HG03565 (cell line): ENCODE results near the gene TBC1D1.

Experiments used
- ATAC-seq: cut with Tn5 transposase; IDR thresholded peaks from one replicate; pipeline ENCODE4 v1.9.1; 2021; ENCODE audit warnings: mild to moderate bottlenecking, moderate library complexity; ENCODE audit not compliant: unreplicated experiment

Gene TBC1D1

DNA sequence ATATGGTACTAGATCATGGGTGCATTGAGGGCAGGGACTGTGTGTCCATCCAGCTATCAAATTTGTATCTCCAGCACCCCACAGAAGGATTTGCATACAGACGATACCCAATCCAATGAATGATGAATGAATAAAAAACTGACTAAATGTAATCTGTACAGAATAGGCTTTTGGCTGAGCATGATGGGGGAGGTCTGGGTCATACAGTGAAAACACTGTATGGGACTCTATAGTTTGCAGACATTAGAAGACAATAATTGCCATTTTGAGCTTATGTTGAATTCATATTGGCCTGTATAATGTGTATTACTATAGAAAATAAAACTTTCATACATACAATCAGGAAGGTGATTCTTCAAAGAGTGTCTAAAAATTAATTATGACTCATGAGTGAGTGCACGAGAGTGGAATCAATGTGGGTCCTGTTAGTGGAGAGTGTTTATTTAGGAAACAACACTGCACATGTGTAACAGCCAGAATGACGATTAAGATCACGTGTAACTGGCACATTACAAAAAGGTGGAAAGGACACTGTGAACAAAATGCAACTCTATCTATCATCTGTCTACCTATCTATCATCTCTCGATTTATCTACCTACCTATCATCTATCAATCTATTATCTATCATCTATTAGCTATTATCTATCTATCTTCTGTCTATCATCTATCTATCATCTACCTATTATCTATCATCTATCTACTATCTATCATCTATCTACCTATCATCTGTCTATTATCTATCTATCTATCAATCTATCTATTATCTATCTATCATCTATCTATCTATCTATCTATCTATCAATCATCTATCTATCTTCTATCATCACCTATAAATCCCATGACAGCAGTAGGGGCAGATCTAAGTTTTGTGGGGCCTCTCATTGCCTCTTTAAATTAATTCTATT, 270.6 kb downstream of the TBC1D1 start:
- ATAC-seq, result peak; percentile 7

DNA sequence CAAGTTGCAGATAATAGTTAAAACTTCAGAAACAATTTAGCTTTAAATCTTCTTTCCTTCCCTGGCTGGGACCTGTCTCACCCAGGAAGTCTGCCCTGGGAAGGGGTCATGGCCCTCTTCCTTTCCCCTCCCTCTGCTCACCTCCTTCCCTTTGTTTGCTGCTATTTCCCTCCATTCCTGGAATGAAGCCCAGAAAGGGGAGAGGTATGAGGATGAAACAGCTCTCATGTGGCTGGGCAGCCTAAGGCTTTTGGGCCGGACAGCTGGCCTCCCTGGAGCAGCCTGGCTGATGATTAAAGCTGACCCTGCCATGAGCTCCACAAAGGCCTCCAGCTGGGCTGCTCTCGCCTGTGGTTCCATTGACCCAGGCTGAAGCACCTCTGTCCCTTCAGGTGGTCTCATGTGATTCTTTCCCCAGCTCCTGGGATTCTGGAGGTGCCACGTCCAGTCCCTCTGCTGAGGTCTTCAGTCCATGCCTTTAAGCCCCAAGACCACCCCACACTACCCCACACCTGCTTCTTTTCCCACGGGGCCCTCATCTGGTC, 271.4 kb downstream of the TBC1D1 start:
- ATAC-seq, result no peak

DNA sequence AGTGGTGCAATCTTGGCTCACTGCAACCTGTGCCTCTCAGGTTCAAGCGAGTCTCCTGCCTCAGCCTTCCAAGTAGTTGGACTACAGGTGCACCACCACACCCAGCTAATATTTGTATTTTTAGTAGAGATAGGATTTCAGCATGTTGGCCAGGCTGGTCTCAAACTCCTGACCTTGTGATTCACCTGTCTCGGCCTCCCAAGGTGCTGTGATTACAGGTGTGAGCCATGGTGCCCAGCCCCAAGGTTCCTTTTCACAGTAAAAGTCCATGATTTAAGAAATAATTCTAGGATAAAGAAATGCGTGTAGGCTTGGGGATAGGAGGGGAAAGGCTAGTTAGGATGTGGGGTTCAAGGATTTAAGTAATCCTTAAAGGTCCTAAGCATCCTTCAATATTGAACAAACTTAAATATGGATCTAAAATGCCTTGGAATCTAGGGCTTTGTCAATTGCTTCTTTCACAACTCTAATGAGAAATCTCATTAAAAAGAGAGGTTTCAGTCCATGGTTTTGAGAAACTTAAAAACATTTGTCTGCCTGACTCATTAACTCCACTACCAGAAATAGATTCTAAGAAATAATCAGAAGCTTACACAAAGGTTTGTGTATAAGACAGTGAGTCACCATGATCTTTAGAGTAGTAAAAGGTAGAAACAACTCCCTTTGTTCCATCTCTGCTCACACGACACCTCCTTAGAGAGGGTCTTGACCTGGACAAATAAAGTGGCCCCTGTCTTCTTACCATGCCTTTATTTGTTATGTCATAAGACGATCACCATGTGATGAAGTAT, 272.5 kb downstream of the TBC1D1 start:
- ATAC-seq, result no peak

DNA sequence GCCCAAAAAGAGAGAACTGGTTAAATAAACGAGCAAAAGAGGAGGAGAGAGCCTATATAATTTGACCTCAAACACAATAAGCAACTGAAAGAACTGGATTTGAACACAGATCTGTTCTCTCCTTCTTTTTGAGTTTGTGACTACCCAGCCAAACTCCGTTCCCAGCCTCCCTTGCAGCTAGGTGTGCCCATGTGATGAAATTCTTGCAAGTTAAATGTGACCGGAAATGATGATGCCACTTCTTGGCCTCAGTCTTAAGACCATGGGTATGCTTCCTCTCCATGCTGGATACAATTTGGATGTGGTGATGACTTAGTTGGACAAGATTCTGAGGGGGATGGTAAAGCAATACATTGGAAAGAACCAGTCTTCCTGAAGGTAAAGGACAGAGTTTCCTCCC, 273.5 kb downstream of the TBC1D1 start:
- no peak for ATAC-seq

DNA sequence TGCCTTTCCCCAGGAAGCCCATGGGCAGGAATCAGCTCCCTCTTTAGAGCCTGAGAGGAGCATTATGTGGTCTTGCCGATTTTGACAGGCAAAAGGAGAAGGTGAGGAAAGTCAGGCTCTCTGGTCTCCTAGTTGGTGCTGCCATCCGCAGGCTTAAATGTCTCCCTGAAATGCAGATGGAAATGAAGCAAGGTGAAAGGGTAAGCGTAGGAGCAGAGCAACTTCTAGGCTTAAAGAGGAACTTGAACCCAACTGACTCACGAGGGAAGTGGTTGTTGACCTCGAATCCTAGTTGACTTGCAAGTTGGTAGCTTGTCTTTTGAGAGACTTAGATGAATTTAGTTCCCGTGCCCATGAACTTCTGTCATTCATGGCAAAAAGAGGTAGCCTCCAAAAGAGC, 275.2 kb downstream of the TBC1D1 start:
- no peak for ATAC-seq

DNA sequence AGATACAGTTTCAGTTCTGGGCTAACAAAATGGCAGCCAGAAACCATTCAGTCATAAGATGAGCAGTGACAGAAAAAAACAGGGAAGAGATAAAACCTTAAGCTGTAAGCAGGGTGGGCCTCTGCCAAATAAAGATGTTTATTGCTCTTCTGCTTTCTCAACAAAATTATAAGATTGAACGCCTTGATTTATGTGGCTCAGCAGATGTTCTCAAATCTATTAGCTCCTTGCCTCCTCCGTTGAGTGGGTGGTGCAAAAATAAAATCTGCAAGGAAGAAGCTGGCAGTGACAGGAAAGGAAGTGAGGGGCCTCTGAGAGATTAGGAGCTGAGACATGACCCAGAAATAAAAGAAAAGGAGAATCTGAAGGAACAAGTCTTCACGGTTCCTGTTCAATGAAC, 275.9 kb downstream of the TBC1D1 start:
- no peak for ATAC-seq

DNA sequence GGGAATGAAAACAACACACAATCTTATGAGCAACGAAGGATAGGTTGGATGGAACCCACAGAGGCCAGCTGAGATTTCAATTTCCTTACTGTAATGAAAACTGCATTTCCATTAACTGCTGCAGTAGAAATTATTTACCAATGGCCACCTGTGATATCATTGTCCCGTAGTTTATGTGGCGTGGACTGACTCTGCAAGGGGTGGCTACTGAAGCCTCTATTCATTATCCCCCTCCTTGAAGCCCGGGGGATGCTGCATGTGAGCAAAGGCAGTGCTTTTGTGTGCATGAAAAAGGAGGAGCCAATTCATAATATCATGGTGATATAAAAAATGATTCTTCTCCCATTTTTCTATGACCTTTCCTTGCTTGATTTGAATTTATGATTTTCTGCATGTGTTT, 277.1 kb downstream of the TBC1D1 start:
- no peak for ATAC-seq

DNA sequence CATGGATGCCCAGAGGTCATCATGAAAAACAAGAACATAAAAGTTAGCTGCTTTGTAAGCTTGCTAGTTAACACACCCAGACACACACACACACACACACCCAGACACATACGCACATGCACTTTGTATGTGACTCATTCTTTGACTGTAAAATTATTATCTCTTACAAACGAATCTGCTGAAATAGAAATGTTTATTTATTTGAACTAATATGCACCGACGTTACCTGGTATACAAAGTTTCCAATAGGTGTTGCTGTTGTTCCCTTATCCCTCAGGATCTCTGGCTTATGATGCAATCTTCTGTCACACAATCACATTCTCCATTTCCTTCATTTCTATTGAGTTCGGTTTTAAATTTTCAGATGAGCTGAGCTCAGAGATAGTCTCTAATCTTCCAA, 278.6 kb downstream of the TBC1D1 start:
- ATAC-seq, result no peak

DNA sequence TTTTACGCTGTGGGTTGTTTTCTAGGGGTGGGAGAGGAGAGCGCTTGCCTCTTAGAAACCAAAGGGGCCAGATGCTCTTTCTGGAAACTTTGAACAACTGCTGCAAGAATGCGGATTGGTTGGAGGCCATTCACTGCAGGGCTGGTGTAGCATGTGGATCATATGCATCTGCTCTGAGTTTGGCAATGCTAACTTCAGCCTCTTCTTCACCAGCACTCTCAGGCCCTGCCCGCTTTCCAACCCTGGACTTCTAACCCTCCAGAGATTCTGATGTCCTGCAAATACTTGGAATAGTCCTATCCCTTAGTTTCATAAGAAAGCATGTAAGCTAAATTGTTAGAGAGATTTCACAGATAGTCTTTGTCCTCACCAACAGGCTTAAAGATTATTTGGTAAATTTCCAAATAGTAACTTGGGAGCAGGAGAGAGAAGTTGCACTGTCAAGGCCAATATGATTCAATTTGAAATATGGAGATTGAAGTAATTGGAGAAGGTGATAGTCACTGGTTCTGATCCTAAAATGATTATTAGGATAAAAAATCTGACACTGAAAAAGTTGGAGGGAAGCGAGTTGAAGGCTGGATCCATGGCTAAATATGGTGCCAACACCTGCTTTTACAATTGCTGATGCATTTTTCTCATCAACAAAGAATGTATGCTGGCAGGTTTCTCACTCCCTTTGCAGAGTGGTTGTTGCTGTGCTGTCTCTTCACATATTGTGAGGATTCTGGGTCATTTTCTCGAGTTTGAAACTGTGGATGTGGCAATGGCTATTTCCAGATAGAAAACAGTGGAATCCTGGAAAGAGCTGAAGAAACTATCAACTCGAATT, 279.7 kb downstream of the TBC1D1 start:
- ATAC-seq, result no peak

DNA sequence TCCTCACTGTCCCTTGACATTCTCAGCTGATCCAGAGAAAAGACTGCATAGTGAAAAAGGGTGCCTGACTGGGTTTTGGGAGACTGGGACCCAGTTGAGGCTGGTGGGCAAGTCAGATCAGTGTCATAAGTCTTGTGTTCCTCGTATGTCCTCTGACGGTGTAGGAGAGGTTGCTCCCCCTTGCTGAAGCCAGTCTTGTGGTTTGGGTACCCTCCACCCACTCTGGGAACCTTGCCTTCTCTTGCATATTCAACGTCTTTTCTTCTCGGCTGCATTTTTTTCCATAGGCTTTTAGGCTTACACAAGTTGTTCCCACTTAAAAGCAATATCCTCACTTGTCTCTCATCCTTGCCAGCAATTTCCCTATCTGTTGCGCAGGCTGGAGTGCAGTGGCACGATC, 281.2 kb downstream of the TBC1D1 start:
- no peak for ATAC-seq

DNA sequence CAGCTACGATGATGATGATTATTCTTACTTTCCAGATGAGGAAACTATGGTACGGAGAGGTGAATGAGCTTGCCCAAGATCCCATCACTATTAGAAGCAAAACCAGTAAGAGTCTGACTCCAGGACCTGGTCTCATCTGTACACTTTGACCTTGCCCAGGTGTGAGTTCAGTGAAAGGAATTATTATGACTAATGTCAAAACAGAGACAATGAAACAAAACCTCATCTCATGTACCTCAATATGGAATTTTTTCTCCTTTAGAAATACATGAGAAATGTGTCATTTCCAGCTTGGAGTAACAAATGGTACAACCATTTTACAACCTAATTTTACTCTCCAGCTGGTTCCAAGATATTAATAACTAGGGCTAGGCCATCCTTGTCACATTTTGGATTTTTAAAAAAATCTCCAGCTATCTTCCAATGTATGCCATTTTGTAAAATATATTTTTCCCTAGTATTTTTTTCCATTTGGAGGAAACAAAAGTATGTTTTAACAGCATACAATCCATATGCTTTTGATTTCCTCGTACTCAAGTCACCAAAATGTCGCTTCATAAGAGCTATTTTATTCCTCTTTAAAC, 283.1 kb downstream of the TBC1D1 start:
- ATAC-seq, result no peak

DNA sequence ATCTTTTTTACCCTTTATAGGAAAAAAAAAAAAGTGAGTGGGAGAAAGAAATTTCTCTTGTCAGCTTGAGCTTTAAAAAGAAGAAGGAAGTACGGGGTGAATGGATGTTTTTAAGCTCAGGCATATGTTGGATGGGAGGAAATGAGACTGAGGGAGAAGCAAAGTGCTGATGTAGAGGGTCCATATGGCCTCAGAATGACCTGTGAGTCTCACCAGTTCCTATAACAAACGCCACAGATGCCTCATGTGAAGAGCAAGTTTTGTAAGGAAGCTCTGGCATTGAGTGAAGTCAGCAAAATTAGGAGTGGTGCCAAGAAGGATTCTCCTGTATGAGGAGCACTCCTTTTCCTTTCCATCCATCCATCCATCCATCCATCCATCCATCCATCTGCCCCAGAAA, 283.9 kb downstream of the TBC1D1 start:
- ATAC-seq, result no peak

DNA sequence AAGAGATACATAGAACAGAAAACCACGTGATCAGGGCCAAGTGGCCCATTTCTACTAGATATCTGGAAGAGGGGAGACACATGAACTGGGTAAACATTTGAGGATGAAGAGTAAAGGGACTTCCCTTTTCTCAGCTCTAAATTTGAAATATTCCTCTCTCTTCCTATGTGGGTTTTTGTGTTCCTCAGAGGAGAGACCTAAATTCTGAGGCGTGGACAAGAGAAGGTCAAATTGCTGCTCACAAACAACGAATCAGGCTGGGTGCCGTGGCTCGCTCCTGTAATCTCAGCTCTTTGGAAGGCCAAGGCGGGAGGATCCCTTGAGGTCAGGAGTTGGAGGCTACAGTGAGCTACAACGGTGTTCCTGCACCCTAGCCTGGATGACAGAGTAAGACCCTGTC, 285.3 kb downstream of the TBC1D1 start:
- no peak for ATAC-seq

DNA sequence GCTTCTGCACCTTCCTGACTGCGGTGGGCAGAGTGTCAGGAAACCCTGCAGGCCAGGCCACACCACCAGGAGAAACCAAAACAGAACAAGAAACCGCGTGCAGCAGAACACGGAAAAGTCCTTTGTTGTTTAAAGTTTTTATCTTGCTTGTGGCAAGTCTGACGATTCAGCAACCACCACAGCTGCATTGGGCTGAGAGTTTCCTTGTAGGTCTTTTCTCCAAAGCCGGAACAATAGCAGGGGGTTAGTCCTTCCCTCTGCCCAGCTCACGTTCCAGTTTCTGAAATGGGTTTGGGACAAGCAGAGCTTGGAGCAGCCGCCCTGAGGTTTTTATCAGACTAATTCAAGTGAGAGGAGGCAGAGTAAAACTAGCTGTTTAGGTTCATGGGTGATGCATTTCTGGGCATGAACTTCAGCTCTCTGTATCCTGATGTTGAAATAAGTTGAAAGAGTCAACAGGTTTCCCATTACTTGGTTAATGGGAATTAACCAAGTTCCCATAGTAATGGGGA, 286.2 kb downstream of the TBC1D1 start:
- no peak for ATAC-seq

DNA sequence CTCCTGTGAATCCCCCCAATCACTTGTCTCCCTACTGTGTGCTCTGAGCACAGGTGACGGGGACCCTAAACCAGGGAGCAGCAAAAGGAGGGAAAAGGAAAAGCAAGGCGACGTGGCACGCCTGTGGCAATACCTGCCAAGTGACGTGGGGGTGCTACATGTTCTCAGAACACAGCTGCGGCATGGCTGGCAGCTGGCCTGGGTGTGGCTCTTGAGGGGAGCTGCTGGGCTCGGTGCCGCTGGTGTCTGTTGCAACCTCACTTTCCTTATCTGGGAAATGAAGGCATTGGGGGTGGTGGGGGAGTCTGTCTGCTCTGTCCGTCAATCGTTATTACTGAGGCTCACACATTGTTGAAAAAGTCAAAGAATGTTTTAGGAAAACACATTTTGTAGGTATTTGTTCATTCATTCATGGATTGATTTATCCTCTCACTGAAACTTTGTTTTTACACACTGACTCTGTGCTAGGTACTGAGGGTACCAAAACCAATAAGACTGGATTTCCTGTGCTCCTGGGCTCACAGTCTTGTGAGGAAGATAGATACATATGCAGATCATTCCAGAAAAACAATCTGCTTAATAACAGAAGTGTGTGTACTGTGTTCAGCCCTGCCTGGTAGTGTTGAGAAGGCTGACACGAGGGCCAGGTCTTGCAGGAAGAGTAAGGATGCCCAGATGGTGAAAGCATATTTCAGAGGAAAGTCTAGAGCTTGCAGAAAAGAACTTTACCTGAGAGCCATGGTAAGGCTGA, 286.9 kb downstream of the TBC1D1 start:
- no peak for ATAC-seq

DNA sequence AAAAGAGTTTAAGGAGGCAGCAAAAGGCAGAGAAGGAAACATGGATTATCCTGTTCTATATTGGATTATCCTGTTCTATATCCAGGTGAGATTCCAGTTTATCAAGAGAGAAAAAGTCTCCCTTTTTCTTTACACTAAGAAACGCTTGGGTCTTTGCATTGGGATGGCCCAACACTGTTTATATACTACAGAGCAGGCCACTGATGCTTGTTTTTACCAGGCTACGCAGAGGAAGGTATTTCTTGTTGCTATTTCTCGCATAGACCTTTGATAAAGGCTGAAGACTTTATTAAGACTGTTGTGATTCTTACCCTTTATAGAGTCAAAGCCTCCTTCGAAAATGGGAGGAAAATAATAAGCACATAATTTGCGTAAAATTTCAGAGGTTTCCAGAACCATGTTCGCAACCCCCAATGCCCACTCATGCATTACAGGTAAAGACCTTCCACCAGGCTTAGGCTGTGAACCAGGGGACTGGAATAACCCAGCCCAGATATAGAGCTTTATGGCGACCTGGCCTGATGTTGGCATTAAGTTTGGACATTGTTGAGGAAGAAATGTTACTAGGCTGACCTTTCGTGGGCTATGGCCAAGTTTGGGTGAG, 287.6 kb downstream of the TBC1D1 start:
- no peak for ATAC-seq

DNA sequence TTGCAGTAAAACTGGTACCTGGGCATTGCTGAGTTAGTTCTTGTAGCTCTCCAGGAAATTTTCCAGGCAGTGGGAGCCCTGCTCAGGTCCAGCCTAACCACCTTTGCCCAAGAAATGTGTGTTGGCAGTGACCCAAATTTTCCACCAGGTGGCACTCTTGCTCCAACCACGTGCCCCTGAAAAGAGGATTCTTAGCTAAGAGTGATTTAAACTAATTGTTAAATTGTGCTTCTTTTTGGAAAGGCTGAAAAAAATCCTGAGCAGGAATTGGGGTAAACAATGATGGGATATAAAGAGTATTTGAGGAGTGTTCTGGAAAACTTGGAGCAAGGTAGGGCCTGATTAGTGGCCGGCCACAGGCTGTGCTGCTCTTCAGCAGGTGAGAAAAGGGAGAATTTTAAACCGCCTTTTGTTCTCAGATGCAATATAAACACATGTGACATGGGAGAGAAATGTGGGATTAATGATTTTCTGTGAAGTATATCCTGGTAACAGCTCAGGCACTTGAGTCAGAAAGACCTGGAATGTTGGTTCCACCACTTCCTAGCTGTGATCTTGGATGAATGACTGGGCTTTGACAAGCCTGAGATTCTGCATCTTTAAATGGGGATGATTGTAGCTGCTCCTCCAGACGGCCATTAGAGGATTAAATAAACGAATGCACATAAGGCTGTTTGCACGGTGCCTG, 288.9 kb downstream of the TBC1D1 start:
- no peak for ATAC-seq

DNA sequence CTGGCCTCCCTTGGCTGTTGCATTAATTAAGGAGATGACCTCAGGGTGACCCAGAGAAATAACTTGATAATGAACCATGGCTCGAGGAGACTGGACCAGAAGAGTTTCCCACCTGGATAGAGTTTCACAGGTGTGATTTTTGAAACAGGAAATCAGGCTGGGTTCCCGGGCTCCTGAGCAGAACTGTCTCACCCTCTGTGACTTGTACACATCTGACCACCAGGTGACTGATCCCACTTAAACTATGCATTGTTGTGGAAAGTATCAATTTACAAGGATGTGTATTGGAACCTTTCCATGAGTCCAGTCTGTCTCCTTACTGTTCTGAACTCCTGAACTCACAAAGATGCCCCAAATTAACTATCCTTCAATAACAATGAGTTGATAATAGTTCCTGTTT, 289.6 kb downstream of the TBC1D1 start:
- ATAC-seq, result no peak

DNA sequence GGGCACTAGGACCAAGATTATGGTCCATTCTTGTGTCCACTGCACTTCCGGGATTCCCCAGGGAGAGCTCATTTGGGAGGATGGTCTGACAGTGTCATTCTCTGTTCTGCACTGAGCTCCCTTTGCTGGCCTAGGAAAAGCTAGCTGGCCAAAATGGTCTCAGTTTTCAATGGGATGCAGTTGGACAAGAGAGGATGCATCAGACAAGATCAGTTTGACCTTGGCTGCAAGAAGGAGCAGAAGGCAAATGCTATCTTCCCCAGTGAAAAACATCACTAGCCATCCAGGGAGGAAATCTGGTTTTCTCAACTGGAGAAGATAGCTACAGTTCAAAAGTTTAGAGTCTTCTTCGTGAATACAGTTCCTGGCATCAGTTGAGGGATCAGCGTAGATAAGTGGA, 290.4 kb downstream of the TBC1D1 start:
- no peak for ATAC-seq
